Measurements from ENCODE around the gene GNB4.

Gene GNB4

DNA sequence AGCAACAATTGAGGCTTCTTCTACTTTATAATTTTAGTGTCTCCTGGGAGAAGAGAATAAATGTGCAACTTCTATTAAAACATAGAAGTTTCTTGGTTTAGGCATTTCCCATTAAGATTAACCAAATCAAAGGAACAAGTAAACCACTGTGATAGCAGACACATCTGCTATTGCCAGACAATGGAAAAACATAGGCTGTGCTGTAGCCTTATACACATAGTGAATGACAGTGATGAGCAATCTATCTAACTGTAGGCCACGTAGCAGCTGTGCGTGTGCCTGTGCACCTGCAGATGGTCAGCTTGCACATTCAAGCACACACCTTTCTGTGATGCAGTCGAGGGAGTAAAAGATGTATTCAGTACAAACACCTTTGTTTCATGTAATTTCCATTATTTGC, 32.7 kb downstream of the GNB4 start:
- no peak overlapping the region for H3K4me3 ChIP-seq (ENCODE audit: low read depth, low read length)
- no peaks in the 10 kb centered on the region for H3K4me1 ChIP-seq
- TF ChIP-seq, protein P1, sequence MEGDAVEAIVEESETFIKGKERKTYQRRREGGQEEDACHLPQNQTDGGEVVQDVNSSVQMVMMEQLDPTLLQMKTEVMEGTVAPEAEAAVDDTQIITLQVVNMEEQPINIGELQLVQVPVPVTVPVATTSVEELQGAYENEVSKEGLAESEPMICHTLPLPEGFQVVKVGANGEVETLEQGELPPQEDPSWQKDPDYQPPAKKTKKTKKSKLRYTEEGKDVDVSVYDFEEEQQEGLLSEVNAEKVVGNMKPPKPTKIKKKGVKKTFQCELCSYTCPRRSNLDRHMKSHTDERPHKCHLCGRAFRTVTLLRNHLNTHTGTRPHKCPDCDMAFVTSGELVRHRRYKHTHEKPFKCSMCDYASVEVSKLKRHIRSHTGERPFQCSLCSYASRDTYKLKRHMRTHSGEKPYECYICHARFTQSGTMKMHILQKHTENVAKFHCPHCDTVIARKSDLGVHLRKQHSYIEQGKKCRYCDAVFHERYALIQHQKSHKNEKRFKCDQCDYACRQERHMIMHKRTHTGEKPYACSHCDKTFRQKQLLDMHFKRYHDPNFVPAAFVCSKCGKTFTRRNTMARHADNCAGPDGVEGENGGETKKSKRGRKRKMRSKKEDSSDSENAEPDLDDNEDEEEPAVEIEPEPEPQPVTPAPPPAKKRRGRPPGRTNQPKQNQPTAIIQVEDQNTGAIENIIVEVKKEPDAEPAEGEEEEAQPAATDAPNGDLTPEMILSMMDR (IDR thresholded peaks at IDR 0.05; ENCODE audit: low read depth, low read length): no peak
- DNase-seq: no peak
- H3K27me3 ChIP-seq: no peaks in the 10 kb centered on the region
- H3K36me3 ChIP-seq: peaks cover under 1% of the 10 kb centered on the region
- H3K9me3 ChIP-seq: no peaks in the 10 kb centered on the region

DNA sequence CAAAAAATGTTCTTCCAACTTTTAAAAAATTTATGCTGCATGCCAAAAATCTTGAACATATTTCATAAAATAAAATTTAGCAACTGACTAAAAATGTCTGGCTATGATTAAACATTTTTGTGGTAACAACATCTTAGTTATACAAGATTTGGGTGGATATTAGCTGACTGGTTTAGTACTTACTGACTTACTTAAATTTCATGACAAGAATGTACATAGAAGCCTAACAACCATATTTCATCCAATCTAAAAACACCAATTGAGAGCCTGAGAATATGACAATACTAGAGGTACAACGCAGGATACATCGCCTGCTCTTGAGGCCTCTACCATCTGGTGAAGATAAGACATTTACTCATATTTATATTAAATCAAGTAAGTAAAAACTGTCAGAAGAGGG, 34.6 kb downstream of the GNB4 start:
- no peak overlapping the region for H3K4me3 ChIP-seq (ENCODE audit: low read depth, low read length)
- no peaks in the 10 kb centered on the region for H3K4me1 ChIP-seq
- no peaks in the 10 kb centered on the region for H3K9me3 ChIP-seq
- no peak for DNase-seq
- no peaks in the 10 kb centered on the region for H3K27me3 ChIP-seq
- peaks cover 5% of the 10 kb centered on the region for H3K36me3 ChIP-seq
- TF ChIP-seq, protein P1 (IDR thresholded peaks at IDR 0.05; ENCODE audit: low read depth, low read length): no peak

DNA sequence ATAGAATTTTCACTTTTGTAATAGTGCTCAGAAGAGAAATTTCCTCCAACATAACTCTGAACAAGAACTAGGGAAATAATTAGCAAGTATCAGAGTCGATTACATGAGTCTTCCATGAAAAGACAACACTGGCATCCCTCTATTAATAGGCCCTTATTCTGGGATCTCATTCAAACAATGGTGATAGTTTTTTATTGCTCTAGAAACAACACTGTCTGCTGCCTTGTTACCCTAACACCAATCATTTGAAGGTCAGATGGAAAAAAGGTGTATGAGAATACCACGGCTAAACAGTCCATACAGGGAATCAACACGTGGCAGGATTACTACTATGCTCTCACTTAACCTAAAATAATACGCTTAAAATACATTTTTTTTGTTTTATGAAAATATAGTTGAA, 35.9 kb downstream of the GNB4 start:
- Histone ChIP-seq H3K4me3 (ENCODE audit: low read depth, low read length) (no peak overlapping the region), H3K9me3 (no peaks in the 10 kb centered on the region), H3K36me3 (peaks cover 5% of the 10 kb centered on the region), H3K4me1 (0 out of 2 replicates have a peak, but pooled peaks cover 2% of the 10 kb centered on the region), H3K27me3 (no peaks in the 10 kb centered on the region)
- TF ChIP-seq, protein P1 (IDR thresholded peaks at IDR 0.05; ENCODE audit: low read depth, low read length): no peak
- no peak for DNase-seq

DNA sequence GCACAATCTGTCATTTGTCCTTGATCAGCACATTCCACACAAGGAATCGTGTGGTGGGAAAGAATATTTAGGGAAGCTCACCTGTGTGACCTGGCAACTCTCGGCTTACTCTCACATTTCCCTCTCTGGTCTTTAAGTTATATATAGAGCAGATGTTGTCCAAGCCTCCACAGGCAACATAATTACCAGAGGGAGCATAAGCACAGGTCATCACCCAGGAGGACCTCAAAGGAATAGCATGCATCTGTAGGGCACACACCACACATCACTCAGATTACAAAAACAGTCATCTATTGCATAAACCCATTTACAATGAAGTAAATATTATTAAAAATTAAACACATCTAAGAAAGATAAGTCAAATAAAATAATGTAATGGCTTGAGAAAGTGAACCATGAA, 36.5 kb downstream of the GNB4 start:
- no peak overlapping the region for H3K4me3 ChIP-seq (ENCODE audit: low read depth, low read length)
- H3K4me1 ChIP-seq: 0 out of 2 replicates have a peak, but pooled peaks cover 3% of the 10 kb centered on the region
- TF ChIP-seq, protein P1 (IDR thresholded peaks at IDR 0.05; ENCODE audit: low read depth, low read length): no peak
- no peaks in the 10 kb centered on the region for H3K9me3 ChIP-seq
- DNase-seq: no peak
- H3K36me3 ChIP-seq: peaks cover 10% of the 10 kb centered on the region
- no peaks in the 10 kb centered on the region for H3K27me3 ChIP-seq

DNA sequence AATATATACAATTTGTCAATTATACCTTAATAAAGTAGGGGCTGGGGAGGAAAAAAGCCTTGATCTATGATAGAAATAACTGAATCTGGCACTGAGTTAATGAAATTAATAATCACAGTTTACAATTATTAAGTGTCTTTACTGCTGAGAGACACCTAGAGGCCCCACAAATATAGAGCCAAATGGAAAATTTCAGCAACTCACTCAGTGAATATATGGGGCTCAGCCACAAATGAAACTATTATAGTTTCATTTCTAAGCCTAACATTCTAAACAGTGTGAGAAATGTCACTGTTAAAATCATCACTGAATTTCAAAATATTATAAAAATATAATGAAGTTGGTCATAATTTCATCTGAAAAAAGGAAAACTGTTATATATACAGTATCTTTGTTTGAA, 40.3 kb downstream of the GNB4 start:
- TF ChIP-seq, protein P1 (IDR thresholded peaks at IDR 0.05; ENCODE audit: low read depth, low read length): no peak
- peaks cover 12% of the 10 kb centered on the region; the same call in 1 of the 2 replicates for H3K36me3 ChIP-seq

DNA sequence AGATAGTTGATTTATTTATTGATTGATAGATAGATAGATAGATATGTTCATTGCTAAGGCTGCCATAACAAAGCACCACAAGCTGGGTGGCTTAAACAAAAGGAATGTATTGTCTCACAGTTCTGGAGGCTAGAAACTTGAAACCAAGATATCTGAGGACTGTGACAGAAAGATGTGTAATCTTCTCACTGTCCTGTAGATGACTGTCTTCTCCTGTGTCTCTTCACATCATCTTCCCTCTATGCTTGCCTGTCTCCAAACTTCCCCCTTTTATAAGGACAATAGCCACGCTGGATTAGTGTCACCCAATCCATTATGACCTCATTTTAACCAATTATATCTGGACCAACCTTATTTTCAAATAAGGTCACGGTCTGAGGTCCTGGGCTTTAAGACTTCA, 40.9 kb downstream of the GNB4 start:
- Histone ChIP-seq H3K4me3 (ENCODE audit: low read depth, low read length) (no peak overlapping the region), H3K9me3 (no peaks in the 10 kb centered on the region), H3K27me3 (no peaks in the 10 kb centered on the region), H3K36me3 (peaks cover 12% of the 10 kb centered on the region; the same call in 1 of the 2 replicates), H3K4me1 (0 out of 2 replicates have a peak, but pooled peaks cover 3% of the 10 kb centered on the region)
- TF ChIP-seq, protein P1 (IDR thresholded peaks at IDR 0.05; ENCODE audit: low read depth, low read length): no peak
- no peak for DNase-seq

More for the DNA sequence above, 40.3 kb downstream of the GNB4 start:
- Histone ChIP-seq H3K9me3 (no peaks in the 10 kb centered on the region), H3K27me3 (no peaks in the 10 kb centered on the region), H3K4me3 (ENCODE audit: low read depth, low read length) (no peak overlapping the region), H3K4me1 (0 out of 2 replicates have a peak, but pooled peaks cover 3% of the 10 kb centered on the region)
- DNase-seq: no peak
